Astrocyte (in vitro differentiated cells and primary cell): ENCODE results near the gene PDE6B.

Experiments
- CTCF ChIP-seq: IDR thresholded peaks from 2 replicates; pipeline ENCODE4 v1.5.1; 2011; ENCODE audit warnings: low read depth, mild to moderate bottlenecking, inconsistent platforms, low read length, moderate library complexity; ENCODE audit not compliant: insufficient read depth
- EZH2 ChIP-seq: IDR thresholded peaks from 2 replicates; pipeline ENCODE4 v1.6.1; 2012; ENCODE audit warnings: mild to moderate bottlenecking, low read length, inconsistent platforms; ENCODE audit not compliant: insufficient read depth

- TF ChIP-seq EZH2 (no peak), CTCF (no peak)
Measured at GRCh38 chr4:583820-584219, 41.6 kb upstream of the PDE6B start.
